Activated CD8-positive, alpha-beta memory T cell treated with anti-CD3 and anti-CD28 coated beads, Interleukin-2, amount 50 U/mL, for 48 hours (primary cell): Measurements from ENCODE around the gene UXT.
"Not testable (repeated sequence)": the region's sequence is repeated elsewhere in the genome, so short reads cannot be mapped to it uniquely, and the experiment has no call there.

Source experiments
- DNase-seq: peaks from one replicate; pipeline ENCODE4 v3.0.0-alpha.2; 2020

UXT gene

GRCh38 chrX:47612418-47612817, 46.6 kb downstream of the UXT start:
- DNase-seq = no peak

- DNase-seq = no peak
These were observed 47.1 kb downstream of the UXT start for GRCh38 chrX:47611926-47612325.

DNA sequence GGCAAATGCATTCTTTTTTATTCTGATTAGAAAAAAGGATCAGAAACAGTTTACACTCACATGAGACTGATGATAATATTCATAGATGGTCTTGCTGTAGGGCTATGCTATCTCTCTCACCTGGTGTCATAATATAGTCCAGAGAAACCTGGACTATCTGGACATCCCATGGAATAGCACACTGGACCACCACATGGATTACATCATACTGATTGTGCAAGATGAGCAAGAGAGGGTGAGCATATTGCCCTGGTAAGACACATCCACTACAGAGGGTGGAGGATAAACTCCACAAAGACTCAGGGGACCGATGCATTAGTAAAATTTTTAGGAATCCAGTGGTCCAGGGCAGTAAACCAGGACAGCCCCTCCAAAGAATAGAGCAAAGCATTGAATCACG, 47.5 kb downstream of the UXT start:
- DNase-seq = no peak

- no peak for DNase-seq
These were observed 48.5 kb downstream of the UXT start for GRCh38 chrX:47610511-47610910.

- DNase-seq = no peak
These were observed 50.7 kb downstream of the UXT start for GRCh38 chrX:47608130-47608810.

GRCh38 chrX:47607091-47607490, 51.9 kb downstream of the UXT start:
- DNase-seq = no peak

DNA sequence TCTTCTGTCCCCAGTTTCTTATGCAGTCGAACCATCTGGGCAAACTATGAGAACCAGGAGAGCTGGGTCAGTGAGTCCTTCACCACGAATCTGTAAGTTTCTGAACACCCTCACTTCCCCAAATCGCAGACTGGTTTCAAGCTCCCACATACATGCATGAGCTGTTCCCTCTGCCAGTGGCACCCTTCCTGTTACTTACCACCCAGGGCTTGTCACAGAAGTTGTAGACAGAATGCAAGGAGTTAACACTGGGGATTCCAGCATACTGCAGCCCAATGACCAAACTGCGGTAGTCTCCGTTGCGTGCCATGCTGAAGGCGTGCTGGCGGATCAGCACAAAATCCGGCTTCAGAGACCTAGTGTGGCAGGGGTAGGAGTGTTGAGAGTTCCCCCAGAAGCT, 54.0 kb downstream of the UXT start:
- no peak for DNase-seq

DNA sequence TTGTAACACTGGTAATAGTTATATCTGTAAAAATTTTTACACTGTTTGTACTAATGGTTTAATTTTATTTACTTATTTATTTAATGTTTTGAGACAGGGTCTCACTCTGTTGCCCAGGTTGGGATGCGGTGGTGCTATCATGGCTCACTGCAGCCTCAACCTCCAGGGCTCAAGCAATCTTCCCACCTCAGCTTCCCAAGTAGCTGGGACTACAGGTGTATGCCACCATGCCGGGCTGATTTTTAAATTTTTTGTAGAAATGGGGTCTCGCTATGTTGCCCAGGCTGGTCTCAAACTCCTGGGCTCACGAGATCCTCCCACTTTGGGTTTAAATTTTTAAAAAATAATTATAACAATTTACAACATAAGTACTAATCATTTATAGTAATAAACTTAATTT, 55.9 kb downstream of the UXT start:
- DNase-seq = not testable (repeated sequence)
